Panc1 (cell line): ENCODE data around the gene PRKG1.
"Not testable (repeated sequence)": the region's sequence is repeated elsewhere in the genome, so short reads cannot be mapped to it uniquely, and the experiment has no call there.

Experiments used
- CTCF ChIP-seq: fragments of 450-650 bp; IDR thresholded peaks from 2 replicates; pipeline ENCODE4 v1.5.1; 2017; ENCODE audit warnings: mild to moderate bottlenecking
- POLR2AphosphoS5 ChIP-seq: IDR thresholded peaks from 2 replicates; pipeline ENCODE4 v1.6.1; 2012; ENCODE audit warnings: mild to moderate bottlenecking, low read depth, low read length, moderate library complexity
- SIN3A ChIP-seq: IDR thresholded peaks from 2 replicates; pipeline ENCODE4 v1.6.1; 2012; ENCODE audit warnings: low read depth, mild to moderate bottlenecking, low read length, moderate library complexity, borderline replicate concordance; ENCODE audit not compliant: insufficient read depth

GRCh38 chr10:52204906-52205305, 1130.6 kb downstream of the PRKG1 start:
- not testable (repeated sequence) for TF ChIP-seq CTCF, POLR2AphosphoS5, SIN3A
